Esophagus muscularis mucosa (tissue), 4 donors: ENCODE data around the gene NPEPPS. TPM values are rescaled to one million over a fixed set of nuclear protein-coding genes. Genes with fewer than 3 reads are reported as not detected.

Experiments used
- DNase-seq: peaks from one replicate; pipeline ENCODE4 v3.0.0-alpha.2; 2017; ENCODE audit errors: extremely low spot score
- H3K27ac ChIP-seq, 4 donors: fragments of 200-600 bp; sonication (generic); replicated peaks in 1 of 4; 1 replicate in 3 of 4; 2 replicates in 1 of 4; pipeline ENCODE4 v1.5.1; 2016 to 2019; ENCODE audit warnings: mild to moderate bottlenecking in 1 of 4
- H3K27me3 ChIP-seq, 4 donors: fragments of 200-600 bp; sonication (generic); one replicate each; pipeline versions ENCODE4 v1.5.1 to v1.6.0; 2016 to 2019
- H3K36me3 ChIP-seq, 4 donors: fragments of 200-600 bp; sonication (generic); one replicate each; pipeline ENCODE4 v1.5.1; 2016 to 2019
- H3K4me1 ChIP-seq, 4 donors: fragments of 200-600 bp; sonication (generic); one replicate each; pipeline ENCODE4 v1.5.1; 2016 to 2019
- H3K4me3 ChIP-seq, 4 donors: fragments of 200-600 bp; sonication (generic); 1 replicate in 2 of 4; 2 replicates in 2 of 4; pipeline ENCODE4 v1.5.1; 2016 to 2019; ENCODE audit warnings: mild to moderate bottlenecking in 4 of 4, moderate library complexity in 1 of 4
- H3K9me3 ChIP-seq, 4 donors: fragments of 200-600 bp; sonication (generic); 1 replicate in 3 of 4; 2 replicates in 1 of 4; pipeline ENCODE4 v1.5.1; 2016 to 2019
- CTCF ChIP-seq, 3 experiments: fragments of 200-600 bp in 2 of 3; fragments of 450-650 bp in 1 of 3; sonication (generic) in 2 of 3; IDR thresholded peaks; one replicate each; pipeline ENCODE4 v1.5.1; 2017 to 2019; ENCODE audit warnings: antibody characterized with exemption in 3 of 3, mild to moderate bottlenecking in 2 of 3, moderate library complexity in 1 of 3
- EP300 ChIP-seq: sonication (generic); formaldehyde crosslinking; IDR thresholded peaks from one replicate; pipeline ENCODE4 v1.6.1; 2017; ENCODE audit warnings: antibody characterized with exemption
- POLR2A ChIP-seq: fragments of 450-650 bp; IDR thresholded peaks from one replicate; pipeline ENCODE4 v1.6.1; 2017; ENCODE audit warnings: antibody characterized with exemption, moderate library complexity, mild to moderate bottlenecking, low read depth
- POLR2AphosphoS5 ChIP-seq, 2 donors: sonication (generic); formaldehyde crosslinking; IDR thresholded peaks; one replicate each; pipeline ENCODE4 v1.6.1; 2017; ENCODE audit warnings: antibody characterized with exemption in 2 of 2
- WGBS: methylation state at CpG from one replicate; pipeline ENCODE4 v1.1.5; 2018; 5-methylcytosine and 5-hydroxymethylcytosine counted together
- intact Hi-C: fragments of 100-400 bp; cut with DNase I; formaldehyde crosslinking; loops from one replicate; pipeline ENCODE4 v1.15.1; 2023
- total RNA-seq, 4 donors: library from RNA; depleted of rRNA; stranded (reverse); fragments of >200 nt; gene quantifications; one replicate each; pipeline versions ENCODE4 v1.1.0 to v1.2.1, GENCODE V29; 2016

NPEPPS gene
- total RNA-seq, 4 donors from 2014 or later: 73.7 to 120 (median 86.5) TPM

GRCh38 chr17:47618410-47618809 lies 87.5 kb downstream of the NPEPPS start:
- TF ChIP-seq POLR2A (no peak), CTCF (IDR thresholded peaks at IDR 0.05) (peak in 1 of 3 experiments; percentile 39), POLR2AphosphoS5 (IDR thresholded peaks at IDR 0.05) (no peak)
- no peak overlapping the region for H3K4me3 ChIP-seq
- DNase-seq: no peak
- 67% methylated on average over 4 of the region's 4 CpGs for WGBS
- intact Hi-C loops: loop anchor here (5.0 kb wide), 1 partner anchor 116 kb away; no protein-coding TSS in a partner anchor
- H3K36me3 ChIP-seq: peaks cover 24 to 85% (median 57%) of the 10 kb centered on the region in 4 donors
- peaks cover 13 to 49% (median 48%) of the 10 kb centered on the region in 4 donors for H3K4me1 ChIP-seq
- H3K9me3 ChIP-seq: no peaks in the 10 kb centered on the region
- peak overlapping the region; percentile 57 to 78 (median 62) for H3K27ac ChIP-seq
- no peaks in the 10 kb centered on the region for H3K27me3 ChIP-seq

GRCh38 chr17:47620503-47621245 lies 89.8 kb downstream of the NPEPPS start:
- no peak overlapping the region for H3K4me3 ChIP-seq
- H3K27ac ChIP-seq: peak overlapping the region; percentile 57 to 78 (median 62)
- intact Hi-C loops: no loop called here
- DNase-seq: no peak
- 87% methylated on average over 3 of the region's 3 CpGs for WGBS
- peaks cover 13 to 49% (median 48%) of the 10 kb centered on the region in 4 donors for H3K4me1 ChIP-seq
- H3K9me3 ChIP-seq: no peaks in the 10 kb centered on the region
- peaks cover 24 to 83% (median 46%) of the 10 kb centered on the region in 4 donors for H3K36me3 ChIP-seq
- H3K27me3 ChIP-seq: no peaks in the 10 kb centered on the region
- TF ChIP-seq POLR2A (no peak), POLR2AphosphoS5 (IDR thresholded peaks at IDR 0.05) (no peak), CTCF (IDR thresholded peaks at IDR 0.05) (no peak), EP300 (no peak)

- peak overlapping the region; percentile 57 to 78 (median 62) for H3K27ac ChIP-seq
- 33% methylated on average over 9 of the region's 9 CpGs for WGBS
Observed at GRCh38 chr17:47621293-47622179, 90.6 kb downstream of the NPEPPS start.

GRCh38 chr17:47622180-47622549 lies 91.3 kb downstream of the NPEPPS start:
- Histone ChIP-seq H3K27me3 (no peaks in the 10 kb centered on the region), H3K27ac (peak overlapping the region; percentile 57 to 78 (median 62)), H3K4me1 (peaks cover 13 to 58% (median 48%) of the 10 kb centered on the region in 4 donors), H3K9me3 (no peaks in the 10 kb centered on the region), H3K4me3 (no peak overlapping the region), H3K36me3 (peaks cover 24 to 70% (median 44%) of the 10 kb centered on the region in 4 donors)
- TF ChIP-seq POLR2AphosphoS5 (IDR thresholded peaks at IDR 0.05) (no peak), EP300 (no peak), CTCF (IDR thresholded peaks at IDR 0.05) (no peak), POLR2A (no peak)
- 37% methylated on average over 2 of the region's 2 CpGs for WGBS
- no peak for DNase-seq
- intact Hi-C loops: no loop called here

More at GRCh38 chr17:47621293-47622179, 90.6 kb downstream of the NPEPPS start:
- H3K27me3 ChIP-seq: no peaks in the 10 kb centered on the region
- no peak overlapping the region for H3K4me3 ChIP-seq
- peaks cover 13 to 52% (median 48%) of the 10 kb centered on the region in 4 donors for H3K4me1 ChIP-seq
- H3K36me3 ChIP-seq: peaks cover 24 to 76% (median 46%) of the 10 kb centered on the region in 4 donors
- DNase-seq: no peak
- no peaks in the 10 kb centered on the region for H3K9me3 ChIP-seq
- intact Hi-C loops: no loop called here
- TF ChIP-seq EP300: no peak
- peak; percentile 47 to 62 for TF ChIP-seq POLR2AphosphoS5 (IDR thresholded peaks at IDR 0.05)

- Histone ChIP-seq H3K4me1 (peaks cover 13 to 41% (median 33%) of the 10 kb centered on the region in 4 donors), H3K36me3 (peaks cover 10 to 44% (median 23%) of the 10 kb centered on the region in 4 donors), H3K27me3 (no peaks in the 10 kb centered on the region), H3K4me3 (no peak overlapping the region), H3K9me3 (no peaks in the 10 kb centered on the region), H3K27ac (no peak overlapping the region)
- TF ChIP-seq POLR2AphosphoS5 (IDR thresholded peaks at IDR 0.05) (no peak), POLR2A (no peak), EP300 (no peak), CTCF (IDR thresholded peaks at IDR 0.05) (no peak)
- intact Hi-C loops: no loop called here
- DNase-seq: no peak
- WGBS: 52% methylated on average over 1 of the region's 1 CpG
Observed at GRCh38 chr17:47624727-47625068, 93.8 kb downstream of the NPEPPS start.
